HUES64 (cell line): ENCODE data around the gene OCSTAMP. TPM values are rescaled to one million over a fixed set of nuclear protein-coding genes. Genes with fewer than 3 reads are reported as not detected.

Experiments
- H3K27ac ChIP-seq: 2 replicates; pipeline ENCODE4 v1.7.0; 2013; ENCODE audit warnings: low read depth, low read length, inconsistent platforms
- H3K27me3 ChIP-seq: 2 replicates; pipeline ENCODE4 v1.6.1; 2013; ENCODE audit warnings: mild to moderate bottlenecking, low read length; ENCODE audit not compliant: insufficient read depth
- H3K36me3 ChIP-seq: 2 replicates; pipeline ENCODE4 v1.6.1; 2013; ENCODE audit warnings: mild to moderate bottlenecking, low read length; ENCODE audit not compliant: insufficient read depth
- H3K4me1 ChIP-seq: 2 replicates; pipeline ENCODE4 v1.6.1; 2013; ENCODE audit warnings: mild to moderate bottlenecking, low read length, moderate library complexity; ENCODE audit not compliant: insufficient read depth
- H3K4me3 ChIP-seq: 2 replicates; pipeline ENCODE4 v1.5.1; 2013; ENCODE audit warnings: mild to moderate bottlenecking, low read length, moderate library complexity
- H3K9ac ChIP-seq: 2 replicates; pipeline ENCODE4 v1.6.1; 2013; ENCODE audit warnings: mild to moderate bottlenecking, low read depth, low read length
- H3K9me3 ChIP-seq: 2 replicates; pipeline ENCODE4 v1.6.1; 2013; ENCODE audit warnings: low read depth, low read length; ENCODE audit not compliant: insufficient read depth
- WGBS: fragments of 150-250, 120-280 bp; methylation state at CpG from one replicate; pipeline ENCODE4 v1.1.7; 2013; ENCODE audit warnings: missing lambda C conversion rate; 5-methylcytosine and 5-hydroxymethylcytosine counted together
- polyA plus RNA-seq, 2 experiments: library from polyadenylated mRNA; stranded (reverse); fragments of 50-300 nt; gene quantifications; one replicate each; pipeline ENCODE4 v1.2.3, GENCODE V29; 2013

The OCSTAMP gene
- 0.15 TPM for polyA plus RNA-seq (2013, experiment 1 of 2)
- polyA plus RNA-seq (2013, experiment 2 of 2): 0.13 TPM

GRCh38 chr20:46550461-46550860 is at the start of gene OCSTAMP:
OCSTAMP (minus strand) TSS chr20:46550654; CDS start chr20:46550560, 94 bp downstream.
- 91% methylated on average over 8 of the region's 9 CpGs for WGBS
- peaks cover 28% of the 10 kb centered on the region for H3K4me1 ChIP-seq
- H3K9me3 ChIP-seq: no peaks in the 10 kb centered on the region
- no peaks in the 10 kb centered on the region for H3K27me3 ChIP-seq
- peak within 1 kb of the TSS; percentile 93 for H3K27ac ChIP-seq
- H3K9ac ChIP-seq: no peak within 1 kb of the TSS
- H3K4me3 ChIP-seq: no peak within 1 kb of the TSS
- H3K36me3 ChIP-seq: no peaks in the 10 kb centered on the region

GRCh38 chr20:46599227-46599987 is 49.0 kb upstream of the OCSTAMP start:
- H3K27me3 ChIP-seq: no peaks in the 10 kb centered on the region
- no peaks in the 10 kb centered on the region for H3K36me3 ChIP-seq
- no peak overlapping the region for H3K9ac ChIP-seq
- 97% methylated on average over 8 of the region's 8 CpGs for WGBS
- no peak overlapping the region for H3K27ac ChIP-seq
- H3K4me3 ChIP-seq: no peak overlapping the region
- peaks cover 10% of the 10 kb centered on the region for H3K4me1 ChIP-seq
- H3K9me3 ChIP-seq: no peaks in the 10 kb centered on the region

- no peaks in the 10 kb centered on the region for H3K27me3 ChIP-seq
- no peak overlapping the region for H3K27ac ChIP-seq
- H3K9ac ChIP-seq: no peak overlapping the region
- no peak overlapping the region for H3K4me3 ChIP-seq
- no peaks in the 10 kb centered on the region for H3K36me3 ChIP-seq
- H3K4me1 ChIP-seq: peaks cover 12% of the 10 kb centered on the region
- 88% methylated on average over 8 of the region's 8 CpGs for WGBS
- H3K9me3 ChIP-seq: no peaks in the 10 kb centered on the region
These were observed 45.5 kb upstream of the OCSTAMP start for GRCh38 chr20:46595933-46596332.

- Histone ChIP-seq H3K27ac (peak overlapping the region; percentile 6; the same call in 1 of the 2 replicates), H3K9ac (no peak overlapping the region), H3K36me3 (no peaks in the 10 kb centered on the region), H3K9me3 (0 out of 2 replicates have a peak, but pooled peaks cover under 1% of the 10 kb centered on the region), H3K27me3 (no peaks in the 10 kb centered on the region), H3K4me1 (peaks cover 12% of the 10 kb centered on the region), H3K4me3 (no peak overlapping the region)
- WGBS: 36% methylated on average over 2 of the region's 2 CpGs
These were observed 44.3 kb upstream of the OCSTAMP start for GRCh38 chr20:46594725-46595124.

GRCh38 chr20:46592580-46593362 is 42.3 kb upstream of the OCSTAMP start:
- H3K4me1 ChIP-seq: peaks cover 12% of the 10 kb centered on the region
- no peak overlapping the region for H3K27ac ChIP-seq
- no peaks in the 10 kb centered on the region for H3K27me3 ChIP-seq
- H3K36me3 ChIP-seq: no peaks in the 10 kb centered on the region
- no peak overlapping the region for H3K9ac ChIP-seq
- 0 out of 2 replicates have a peak, but pooled peaks cover 3% of the 10 kb centered on the region for H3K9me3 ChIP-seq
- WGBS: 93% methylated on average over 4 of the region's 4 CpGs
- H3K4me3 ChIP-seq: no peak overlapping the region

- H3K9ac ChIP-seq: no peak overlapping the region
- no peak overlapping the region for H3K27ac ChIP-seq
- no peaks in the 10 kb centered on the region for H3K27me3 ChIP-seq
- H3K36me3 ChIP-seq: no peaks in the 10 kb centered on the region
- H3K9me3 ChIP-seq: 0 out of 2 replicates have a peak, but pooled peaks cover 3% of the 10 kb centered on the region
- no peak overlapping the region for H3K4me3 ChIP-seq
- peaks cover 14% of the 10 kb centered on the region for H3K4me1 ChIP-seq
- no CpG with 5 or more reads among the region's 1 CpG for WGBS
These were observed 40.0 kb upstream of the OCSTAMP start for GRCh38 chr20:46590443-46590842.

GRCh38 chr20:46588532-46589511 is 38.4 kb upstream of the OCSTAMP start:
- no peak overlapping the region for H3K27ac ChIP-seq
- WGBS: 91% methylated on average over 14 of the region's 14 CpGs
- 0 out of 2 replicates have a peak, but pooled peaks cover 3% of the 10 kb centered on the region for H3K9me3 ChIP-seq
- peaks cover 18% of the 10 kb centered on the region for H3K4me1 ChIP-seq
- no peaks in the 10 kb centered on the region for H3K36me3 ChIP-seq
- no peaks in the 10 kb centered on the region for H3K27me3 ChIP-seq
- H3K4me3 ChIP-seq: no peak overlapping the region
- no peak overlapping the region for H3K9ac ChIP-seq

GRCh38 chr20:46587986-46588385 is 37.5 kb upstream of the OCSTAMP start:
- H3K4me1 ChIP-seq: peaks cover 25% of the 10 kb centered on the region
- no peak overlapping the region for H3K9ac ChIP-seq
- 86% methylated on average over 7 of the region's 7 CpGs for WGBS
- H3K36me3 ChIP-seq: no peaks in the 10 kb centered on the region
- no peak overlapping the region for H3K27ac ChIP-seq
- 0 out of 2 replicates have a peak, but pooled peaks cover 3% of the 10 kb centered on the region for H3K9me3 ChIP-seq
- H3K4me3 ChIP-seq: no peak overlapping the region
- H3K27me3 ChIP-seq: no peaks in the 10 kb centered on the region

GRCh38 chr20:46586724-46587123 is 36.3 kb upstream of the OCSTAMP start:
- Histone ChIP-seq H3K36me3 (no peaks in the 10 kb centered on the region), H3K4me3 (no peak overlapping the region), H3K27ac (no peak overlapping the region), H3K4me1 (peaks cover 29% of the 10 kb centered on the region), H3K27me3 (no peaks in the 10 kb centered on the region), H3K9ac (no peak overlapping the region), H3K9me3 (peaks cover 3% of the 10 kb centered on the region)
- WGBS: 97% methylated on average over 5 of the region's 5 CpGs

- Histone ChIP-seq H3K4me3 (no peak overlapping the region), H3K9me3 (peaks cover 13% of the 10 kb centered on the region), H3K27me3 (no peaks in the 10 kb centered on the region), H3K9ac (no peak overlapping the region), H3K27ac (peak overlapping the region; percentile 88; the same call in 1 of the 2 replicates), H3K36me3 (no peaks in the 10 kb centered on the region; the same call in 1 of the 2 replicates), H3K4me1 (peaks cover 29% of the 10 kb centered on the region)
- 63% methylated on average over 2 of the region's 2 CpGs for WGBS
These were observed 34.1 kb upstream of the OCSTAMP start for GRCh38 chr20:46584508-46584907.
